GM18505 (cell line): ENCODE data around the gene PGP.

Source experiments
- ATAC-seq: cut with Tn5 transposase; IDR thresholded peaks from one replicate; pipeline ENCODE4 v1.9.1; 2021; ENCODE audit not compliant: unreplicated experiment
- POLR2A ChIP-seq: IDR thresholded peaks from 4 replicates; pipeline ENCODE4 v1.6.1; 2011; ENCODE audit warnings: borderline replicate concordance; ENCODE audit not compliant: insufficient read depth, insufficient read length; ENCODE audit errors: extremely low read depth

PGP gene

GRCh38 chr16:2212362-2213324 is 2.0 kb downstream of the PGP start:
- ATAC-seq: no peak
- no peak for TF ChIP-seq POLR2A

GRCh38 chr16:2211923-2212347 is 2.7 kb downstream of the PGP start:
- no peak for ATAC-seq
- TF ChIP-seq POLR2A: no peak

GRCh38 chr16:2210386-2211365 is 4.0 kb downstream of the PGP start, which contains the start of gene BRICD5:
Gene BRICD5 (minus strand): TSS chr16:2210863. CDS start chr16:2210833, 30 bp downstream.
- no peak for ATAC-seq
- TF ChIP-seq POLR2A: no peak

- TF ChIP-seq POLR2A: no peak
- no peak for ATAC-seq
These were observed 4.7 kb downstream of the PGP start for GRCh38 chr16:2210009-2210332.

- TF ChIP-seq POLR2A: no peak
These were observed 5.2 kb downstream of the PGP start for GRCh38 chr16:2209258-2210008.

GRCh38 chr16:2208772-2209171 is 5.9 kb downstream of the PGP start:
- TF ChIP-seq POLR2A: no peak
- no peak for ATAC-seq

More at GRCh38 chr16:2209258-2210008, 5.2 kb downstream of the PGP start:
- no peak for ATAC-seq

GRCh38 chr16:2208308-2208707 is 6.3 kb downstream of the PGP start:
- TF ChIP-seq POLR2A: no peak
- no peak for ATAC-seq

GRCh38 chr16:2207872-2208271 is 6.8 kb downstream of the PGP start:
- ATAC-seq: no peak
- no peak for TF ChIP-seq POLR2A

- no peak for ATAC-seq
- TF ChIP-seq POLR2A: no peak
These were observed 7.7 kb downstream of the PGP start for GRCh38 chr16:2206780-2207433.

- no peak for TF ChIP-seq POLR2A
- no peak for ATAC-seq
These were observed 8.2 kb downstream of the PGP start for GRCh38 chr16:2206420-2206779.

- ATAC-seq: peak; percentile 9
- TF ChIP-seq POLR2A: no peak
These were observed 8.7 kb downstream of the PGP start for GRCh38 chr16:2205967-2206313.
